Measurements from ENCODE around the gene CDK7.

The CDK7 gene

GRCh38 chr5:69295088-69295754 lies 60.5 kb downstream of the CDK7 start:
- DNase-seq, result no peak

- DNase-seq, result no peak
These were observed 64.9 kb downstream of the CDK7 start for GRCh38 chr5:69299625-69300024.

- peak; percentile 74 for DNase-seq
These were observed 66.0 kb downstream of the CDK7 start for GRCh38 chr5:69300537-69301203.

- no peak for DNase-seq
These were observed 70.8 kb downstream of the CDK7 start for GRCh38 chr5:69305512-69305911.

- DNase-seq, result no peak
These were observed 73.4 kb downstream of the CDK7 start for GRCh38 chr5:69308046-69308553.

GRCh38 chr5:69309380-69309779 lies 74.7 kb downstream of the CDK7 start:
- DNase-seq, result no peak

- DNase-seq, result no peak
These were observed 77.9 kb downstream of the CDK7 start for GRCh38 chr5:69312459-69313160.

- no peak for DNase-seq
These were observed 78.7 kb downstream of the CDK7 start for GRCh38 chr5:69313428-69313827.

- DNase-seq, result no peak
These were observed 81.3 kb downstream of the CDK7 start for GRCh38 chr5:69315972-69316371.

- no peak for DNase-seq
These were observed 82.7 kb downstream of the CDK7 start for GRCh38 chr5:69317391-69317790.

- no peak for DNase-seq
These were observed 91.7 kb downstream of the CDK7 start for GRCh38 chr5:69326365-69326764.
